ENCODE measurements around the gene IGSF3. TPM values are rescaled to one million over a fixed set of nuclear protein-coding genes. Genes with fewer than 3 reads are reported as not detected.

IGSF3 gene
- total and polyA plus RNA-seq, 2 experiments from 2014 or later: 7.3 to 37.8 TPM

DNA sequence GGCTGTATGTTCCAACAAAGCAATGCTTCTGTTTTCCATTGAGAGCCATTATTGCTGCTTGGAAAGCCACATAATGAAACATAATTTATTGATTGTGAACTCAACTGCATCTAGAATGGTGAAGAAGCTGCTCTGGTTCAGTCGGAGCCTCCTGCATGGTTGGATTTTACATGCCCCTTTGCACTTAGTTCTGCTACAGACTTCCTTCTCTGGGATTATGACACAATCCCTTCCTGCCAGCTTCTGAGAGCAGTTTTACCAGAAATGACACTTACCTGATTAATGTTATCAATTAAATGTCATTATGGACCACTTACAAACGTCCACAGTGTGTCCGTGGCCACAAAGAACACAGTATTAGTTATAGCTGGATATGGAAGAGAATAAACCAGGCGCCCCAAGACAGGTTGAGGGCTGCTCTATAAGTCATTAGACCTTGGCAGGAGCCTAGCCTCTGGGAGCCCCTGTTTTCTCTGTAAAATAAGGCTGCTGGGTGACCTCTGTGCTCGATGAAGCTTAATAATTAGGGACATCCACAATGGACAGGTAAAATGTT lies 89.7 kb downstream of the IGSF3 start:
- ATAC-seq (no peak), DNase-seq (ENCODE audit: low spot score) (no peak)
- no peak overlapping the region for H3K27ac Mint-ChIP-seq
- H2AFZ ChIP-seq: no peak overlapping the region
- H3K4me3 Mint-ChIP-seq: no peak overlapping the region
- peaks cover 10% of the 10 kb centered on the region; the same call in 2 of the 3 replicates for H3K4me1 Mint-ChIP-seq
- TF ChIP-seq JUNB (IDR thresholded peaks at IDR 0.05; ENCODE audit: unreplicated experiment) (no peak), ZNF114 (CRISPR knock-in tag; IDR thresholded peaks at IDR 0.05) (no peak), EZH2phosphoT487 (IDR thresholded peaks at IDR 0.05; ENCODE audit: unreplicated experiment) (no peak), POLR2AphosphoS5 (IDR thresholded peaks at IDR 0.05; ENCODE audit: low read depth) (no peak), NANOG (IDR thresholded peaks at IDR 0.05; ENCODE audit: borderline replicate concordance) (no peak), EZH2 (IDR thresholded peaks at IDR 0.05; ENCODE audit: low read depth, unreplicated experiment) (no peak), STAT1 (IDR thresholded peaks at IDR 0.05; ENCODE audit: unreplicated experiment) (no peak)
- TF ChIP-seq, protein P1, sequence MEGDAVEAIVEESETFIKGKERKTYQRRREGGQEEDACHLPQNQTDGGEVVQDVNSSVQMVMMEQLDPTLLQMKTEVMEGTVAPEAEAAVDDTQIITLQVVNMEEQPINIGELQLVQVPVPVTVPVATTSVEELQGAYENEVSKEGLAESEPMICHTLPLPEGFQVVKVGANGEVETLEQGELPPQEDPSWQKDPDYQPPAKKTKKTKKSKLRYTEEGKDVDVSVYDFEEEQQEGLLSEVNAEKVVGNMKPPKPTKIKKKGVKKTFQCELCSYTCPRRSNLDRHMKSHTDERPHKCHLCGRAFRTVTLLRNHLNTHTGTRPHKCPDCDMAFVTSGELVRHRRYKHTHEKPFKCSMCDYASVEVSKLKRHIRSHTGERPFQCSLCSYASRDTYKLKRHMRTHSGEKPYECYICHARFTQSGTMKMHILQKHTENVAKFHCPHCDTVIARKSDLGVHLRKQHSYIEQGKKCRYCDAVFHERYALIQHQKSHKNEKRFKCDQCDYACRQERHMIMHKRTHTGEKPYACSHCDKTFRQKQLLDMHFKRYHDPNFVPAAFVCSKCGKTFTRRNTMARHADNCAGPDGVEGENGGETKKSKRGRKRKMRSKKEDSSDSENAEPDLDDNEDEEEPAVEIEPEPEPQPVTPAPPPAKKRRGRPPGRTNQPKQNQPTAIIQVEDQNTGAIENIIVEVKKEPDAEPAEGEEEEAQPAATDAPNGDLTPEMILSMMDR (conservative IDR thresholded peaks at IDR 0.05; ENCODE audit: low read depth in 2 of 2): no peak
- TF ChIP-seq, protein P2, sequence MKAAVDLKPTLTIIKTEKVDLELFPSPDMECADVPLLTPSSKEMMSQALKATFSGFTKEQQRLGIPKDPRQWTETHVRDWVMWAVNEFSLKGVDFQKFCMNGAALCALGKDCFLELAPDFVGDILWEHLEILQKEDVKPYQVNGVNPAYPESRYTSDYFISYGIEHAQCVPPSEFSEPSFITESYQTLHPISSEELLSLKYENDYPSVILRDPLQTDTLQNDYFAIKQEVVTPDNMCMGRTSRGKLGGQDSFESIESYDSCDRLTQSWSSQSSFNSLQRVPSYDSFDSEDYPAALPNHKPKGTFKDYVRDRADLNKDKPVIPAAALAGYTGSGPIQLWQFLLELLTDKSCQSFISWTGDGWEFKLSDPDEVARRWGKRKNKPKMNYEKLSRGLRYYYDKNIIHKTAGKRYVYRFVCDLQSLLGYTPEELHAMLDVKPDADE (IDR thresholded peaks at IDR 0.05): no peak
- TF ChIP-seq, protein P3, sequence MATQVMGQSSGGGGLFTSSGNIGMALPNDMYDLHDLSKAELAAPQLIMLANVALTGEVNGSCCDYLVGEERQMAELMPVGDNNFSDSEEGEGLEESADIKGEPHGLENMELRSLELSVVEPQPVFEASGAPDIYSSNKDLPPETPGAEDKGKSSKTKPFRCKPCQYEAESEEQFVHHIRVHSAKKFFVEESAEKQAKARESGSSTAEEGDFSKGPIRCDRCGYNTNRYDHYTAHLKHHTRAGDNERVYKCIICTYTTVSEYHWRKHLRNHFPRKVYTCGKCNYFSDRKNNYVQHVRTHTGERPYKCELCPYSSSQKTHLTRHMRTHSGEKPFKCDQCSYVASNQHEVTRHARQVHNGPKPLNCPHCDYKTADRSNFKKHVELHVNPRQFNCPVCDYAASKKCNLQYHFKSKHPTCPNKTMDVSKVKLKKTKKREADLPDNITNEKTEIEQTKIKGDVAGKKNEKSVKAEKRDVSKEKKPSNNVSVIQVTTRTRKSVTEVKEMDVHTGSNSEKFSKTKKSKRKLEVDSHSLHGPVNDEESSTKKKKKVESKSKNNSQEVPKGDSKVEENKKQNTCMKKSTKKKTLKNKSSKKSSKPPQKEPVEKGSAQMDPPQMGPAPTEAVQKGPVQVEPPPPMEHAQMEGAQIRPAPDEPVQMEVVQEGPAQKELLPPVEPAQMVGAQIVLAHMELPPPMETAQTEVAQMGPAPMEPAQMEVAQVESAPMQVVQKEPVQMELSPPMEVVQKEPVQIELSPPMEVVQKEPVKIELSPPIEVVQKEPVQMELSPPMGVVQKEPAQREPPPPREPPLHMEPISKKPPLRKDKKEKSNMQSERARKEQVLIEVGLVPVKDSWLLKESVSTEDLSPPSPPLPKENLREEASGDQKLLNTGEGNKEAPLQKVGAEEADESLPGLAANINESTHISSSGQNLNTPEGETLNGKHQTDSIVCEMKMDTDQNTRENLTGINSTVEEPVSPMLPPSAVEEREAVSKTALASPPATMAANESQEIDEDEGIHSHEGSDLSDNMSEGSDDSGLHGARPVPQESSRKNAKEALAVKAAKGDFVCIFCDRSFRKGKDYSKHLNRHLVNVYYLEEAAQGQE (IDR thresholded peaks at IDR 0.05; ENCODE audit: unreplicated experiment): no peak
- no peaks in the 10 kb centered on the region for H3K9me3 Mint-ChIP-seq
- no peaks in the 10 kb centered on the region for H3K79me2 ChIP-seq (replicated peaks; ENCODE audit: insufficient read depth)
- no peaks in the 10 kb centered on the region for H3K9me2 ChIP-seq (ENCODE audit: insufficient read depth)
- 0 out of 2 replicates have a peak, but pooled peaks cover 6% of the 10 kb centered on the region for H3K36me3 ChIP-seq (ENCODE audit: insufficient read depth)
- H3K4me2 ChIP-seq: no peak overlapping the region
- H3K4me3 ChIP-seq: no peak overlapping the region
- peaks cover 3% of the 10 kb centered on the region for H3K36me3 Mint-ChIP-seq (ENCODE audit: low read depth)
- no peak overlapping the region for H3K27ac ChIP-seq (ENCODE audit: low read depth)
- peaks cover 2% of the 10 kb centered on the region for H3K27me3 Mint-ChIP-seq (ENCODE audit: insufficient read depth, low read depth, poor library complexity)
- peaks cover 6% of the 10 kb centered on the region; the same call in 1 of the 2 replicates for H3K4me1 ChIP-seq (ENCODE audit: insufficient read depth)
- H3F3A ChIP-seq (replicated peaks; ENCODE audit: low read depth): no peaks in the 10 kb centered on the region
- no peaks in the 10 kb centered on the region for H3K27me3 ChIP-seq (ENCODE audit: insufficient read depth)
- H4K20me1 ChIP-seq (replicated peaks; ENCODE audit: insufficient read depth): no peaks in the 10 kb centered on the region; the same call in 1 of the 2 replicates
